CD8-positive, alpha-beta memory T cell (primary cell): Measurements from ENCODE around the gene TMEM170A. TPM values are rescaled to one million over a fixed set of nuclear protein-coding genes. Genes with fewer than 3 reads are reported as not detected.
"Not testable (repeated sequence)": the region's sequence is repeated elsewhere in the genome, so short reads cannot be mapped to it uniquely, and the experiment has no call there.

Source experiments
- CTCF ChIA-PET: fragments of 350-600 bp; sonication (Branson Sonifier 250); formaldehyde crosslinking; loops from one replicate; lab custom pipeline; 2021; ENCODE audit warnings: antibody characterized with exemption; lab: Charles Lee
- POLR2A ChIA-PET: fragments of 350-600 bp; sonication (Branson Sonifier 250); formaldehyde crosslinking; loops from one replicate; lab custom pipeline; 2021; ENCODE audit warnings: antibody characterized with exemption; lab: Charles Lee
- DNase-seq, 5 donors: peaks; one replicate each; pipeline versions ENCODE4 v3.0.0 to v3.0.0-alpha.2; 2020 to 2022; ENCODE audit warnings: mixed read lengths in 1 of 5
- H3K27ac ChIP-seq: one replicate; pipeline ENCODE4 v1.7.0; 2013; ENCODE audit warnings: low read depth, mild to moderate bottlenecking, low read length, moderate library complexity
- H3K27me3 ChIP-seq: 2 replicates; pipeline ENCODE4 v1.7.0; 2013; ENCODE audit warnings: low read length, mild to moderate bottlenecking; ENCODE audit not compliant: insufficient read depth, poor library complexity, severe bottlenecking
- H3K36me3 ChIP-seq: 2 replicates; pipeline ENCODE4 v1.7.0; 2013; ENCODE audit warnings: mild to moderate bottlenecking, low read length, moderate library complexity; ENCODE audit not compliant: insufficient read depth
- H3K4me1 ChIP-seq: 2 replicates; pipeline ENCODE4 v1.7.0; 2013; ENCODE audit warnings: mild to moderate bottlenecking, low read length, moderate library complexity; ENCODE audit not compliant: insufficient read depth
- H3K4me3 ChIP-seq: 2 replicates; pipeline ENCODE4 v1.7.0; 2013; ENCODE audit warnings: mild to moderate bottlenecking, low read length
- H3K9me3 ChIP-seq: 2 replicates; pipeline ENCODE4 v1.7.0; 2013; ENCODE audit warnings: mild to moderate bottlenecking, low read length
- H3K27ac Mint-ChIP-seq, 8 donors: one replicate each; pipeline ENCODE4 v1.8.0; 2020 to 2021; ENCODE audit warnings: mixed read lengths in 8 of 8, mild to moderate bottlenecking in 6 of 8, inconsistent platforms in 3 of 8, moderate library complexity in 3 of 8
- H3K27me3 Mint-ChIP-seq, 2 donors: one replicate each; pipeline ENCODE4 v1.8.0; 2020 to 2021; ENCODE audit warnings: mixed read lengths in 2 of 2, mild to moderate bottlenecking in 1 of 2, moderate library complexity in 1 of 2
- H3K36me3 Mint-ChIP-seq, 3 donors: one replicate each; pipeline ENCODE4 v1.8.0; 2020 to 2021; ENCODE audit warnings: mixed read lengths in 3 of 3, inconsistent platforms in 1 of 3, mild to moderate bottlenecking in 1 of 3
- H3K4me1 Mint-ChIP-seq, 3 donors: one replicate each; pipeline ENCODE4 v1.8.0; 2020 to 2021; ENCODE audit warnings: mixed read lengths in 3 of 3, inconsistent platforms in 1 of 3, mild to moderate bottlenecking in 1 of 3
- H3K4me3 Mint-ChIP-seq, 7 donors: one replicate each; pipeline ENCODE4 v1.8.0; 2020 to 2021; ENCODE audit warnings: mixed read lengths in 7 of 7, mild to moderate bottlenecking in 6 of 7, moderate library complexity in 4 of 7, inconsistent platforms in 2 of 7
- H3K9me3 Mint-ChIP-seq, 5 donors: one replicate each; pipeline ENCODE4 v1.8.0; 2020 to 2022; ENCODE audit warnings: mixed read lengths in 5 of 5, mild to moderate bottlenecking in 3 of 5, moderate library complexity in 2 of 5, inconsistent platforms in 1 of 5
- polyA plus RNA-seq: library from polyadenylated mRNA; unstranded; fragments of 300-500 nt; fragmentation: Illumina TruSeq; gene quantifications from one replicate; pipeline ENCODE4 v1.2.3, GENCODE V29; 2021
- total RNA-seq, 2 experiments: library from RNA; stranded (reverse); gene quantifications; one replicate each; pipeline ENCODE4 v1.2.3, GENCODE V29; 2021

Gene TMEM170A
- total and polyA plus RNA-seq, 3 experiments from 2014 or later: 40.9 to 41.8 (median 41.7) TPM

DNA sequence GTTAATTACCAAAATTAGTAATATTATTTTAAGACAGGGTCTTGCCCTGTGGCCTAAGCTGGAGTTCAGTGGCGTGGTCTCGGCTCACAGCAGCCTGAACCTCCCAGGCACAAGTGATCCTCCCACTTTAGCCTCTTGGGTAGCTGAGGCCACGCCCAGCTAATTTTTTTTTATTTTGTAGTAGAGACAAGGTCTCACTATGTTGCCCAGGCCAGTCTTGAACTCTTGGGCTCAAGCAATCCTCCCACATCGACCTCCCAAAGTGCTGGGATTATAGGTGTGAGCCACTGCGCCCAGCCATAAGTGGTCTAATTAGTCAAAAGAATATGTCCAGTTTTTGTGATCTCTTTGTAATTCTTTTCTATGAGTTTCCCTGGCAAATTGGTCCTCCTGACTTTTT lies 19.2 kb downstream of the TMEM170A start:
- CTCF ChIA-PET: interaction anchor here (1.0 to 1.8 kb wide), 5 partner anchors 8 to 72 kb away, joined by 3 to 4 read pairs (median 4); partner anchors contain the start of gene CFDP1
- Histone ChIP-seq H3K4me1 (no peaks in the 10 kb centered on the region), H3K36me3 (peaks cover 14% of the 10 kb centered on the region), H3K27me3 (no peaks in the 10 kb centered on the region), H3K9me3 (no peaks in the 10 kb centered on the region), H3K27ac (no peak overlapping the region), H3K4me3 (no peak overlapping the region)
- Mint-ChIP-seq H3K9me3 (no peaks in the 10 kb centered on the region), H3K4me3 (no peak overlapping the region), H3K27me3 (no peaks in the 10 kb centered on the region), H3K36me3 (peaks cover 5 to 45% (median 6%) of the 10 kb centered on the region in 3 donors), H3K27ac (peak overlapping the region in 1 of 8 donors; percentile 38), H3K4me1 (peaks cover 0 to 5% (median 3%) of the 10 kb centered on the region in 3 donors)
- DNase-seq: no peak
- POLR2A ChIA-PET: interaction anchor here (0.9 kb wide), 1 partner anchor 11 kb away, joined by 3 read pairs; the partner anchor contains the start of gene CFDP1

DNA sequence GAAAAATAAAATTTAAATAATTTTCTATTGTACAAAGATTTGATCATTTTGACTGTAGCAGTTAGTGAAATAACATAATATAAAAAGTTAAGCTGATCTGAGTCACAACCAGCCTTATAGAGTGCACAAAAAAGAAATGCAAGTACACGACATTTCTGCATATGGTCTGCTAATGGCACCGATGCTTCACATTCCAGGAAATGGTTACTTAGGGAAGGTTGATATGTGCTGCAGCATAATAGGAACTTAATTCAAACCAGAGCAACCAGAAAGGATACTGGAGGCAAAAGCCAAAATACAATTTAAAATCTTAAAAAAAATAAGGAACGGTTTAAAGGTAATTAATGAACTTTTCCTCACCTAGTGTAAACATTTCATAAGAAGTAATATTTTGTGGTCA lies 21.2 kb downstream of the TMEM170A start:
- H3K4me3 ChIP-seq: no peak overlapping the region
- Mint-ChIP-seq H3K36me3 (peaks cover 0 to 31% (median 2%) of the 10 kb centered on the region in 3 donors), H3K27ac (peak overlapping the region in 1 of 8 donors; percentile 41), H3K9me3 (no peaks in the 10 kb centered on the region), H3K27me3 (no peaks in the 10 kb centered on the region), H3K4me1 (no peaks in the 10 kb centered on the region), H3K4me3 (no peak overlapping the region)
- CTCF ChIA-PET: no interaction called here
- H3K27ac ChIP-seq: no peak overlapping the region
- DNase-seq: no peak
- H3K36me3 ChIP-seq: peaks cover 13% of the 10 kb centered on the region
- no peaks in the 10 kb centered on the region for H3K4me1 ChIP-seq
- no peaks in the 10 kb centered on the region for H3K9me3 ChIP-seq
- H3K27me3 ChIP-seq: no peaks in the 10 kb centered on the region
- POLR2A ChIA-PET: no interaction called here

DNA sequence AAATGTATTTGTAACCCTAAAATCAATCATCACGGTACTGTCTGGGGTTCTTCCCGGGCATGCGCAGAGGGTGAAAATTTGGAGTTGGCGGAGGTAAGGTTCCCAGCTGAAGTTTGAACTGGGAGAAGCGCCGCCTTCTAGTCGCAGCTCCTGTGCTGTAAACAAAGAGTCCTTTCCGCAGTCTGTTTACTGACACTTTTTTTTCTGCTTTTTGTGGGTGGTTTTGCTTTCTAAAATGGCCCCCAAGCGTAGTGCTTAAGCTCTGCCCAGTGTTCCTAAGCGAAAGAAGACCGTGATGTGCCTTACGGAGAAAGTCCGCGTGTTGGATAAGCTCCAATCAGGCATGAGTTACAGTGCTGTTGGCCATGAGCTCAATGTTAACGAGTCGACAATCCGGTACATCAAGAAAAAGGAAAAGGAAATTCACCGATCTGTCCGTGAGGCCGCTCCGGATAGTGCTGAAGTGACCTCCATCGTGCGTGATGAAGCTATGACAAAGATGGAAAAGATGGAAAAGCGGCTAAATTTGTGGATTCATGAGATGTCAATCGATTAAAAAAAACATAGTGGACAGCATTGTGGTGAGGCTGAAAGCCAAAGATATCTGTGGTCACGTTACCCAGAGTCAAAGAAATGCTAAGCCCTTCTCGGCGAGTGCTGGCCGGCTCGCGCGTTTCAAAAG lies 30.6 kb downstream of the TMEM170A start:
- POLR2A ChIA-PET: interaction anchor here (0.6 to 2.5 kb wide), 9 partner anchors 11 to 1139 kb away, joined by 3 to 21 read pairs (median 5); partner anchors contain the start of genes ADAT1, GABARAPL2, KARS1 and TERF2IP
- CTCF ChIA-PET: interaction anchor here (0.7 to 2.7 kb wide), 15 partner anchors 9 to 234 kb away, joined by 3 to 37 read pairs (median 4); partner anchors contain the start of genes ADAT1, KARS1, TERF2IP and TMEM170A
- no peaks in the 10 kb centered on the region for H3K27me3 ChIP-seq
- peak in 3 of 5 donors; percentile 68 to 87 (median 87) for DNase-seq
- peak overlapping the region; percentile 86 to 93 (median 92) for H3K4me3 Mint-ChIP-seq
- peak overlapping the region; percentile 93 for H3K4me3 ChIP-seq
- no peaks in the 10 kb centered on the region for H3K9me3 ChIP-seq
- H3K4me1 Mint-ChIP-seq: peaks cover 23 to 40% (median 37%) of the 10 kb centered on the region in 3 donors
- no peaks in the 10 kb centered on the region for H3K36me3 ChIP-seq
- H3K9me3 Mint-ChIP-seq: no peaks in the 10 kb centered on the region
- H3K27me3 Mint-ChIP-seq: peaks cover 0 to 2% of the 10 kb centered on the region in 2 donors
- peak overlapping the region; percentile 93 to 99 (median 96) for H3K27ac Mint-ChIP-seq
- H3K4me1 ChIP-seq: peaks cover 12% of the 10 kb centered on the region
- peaks cover 0 to 18% (median 0%) of the 10 kb centered on the region in 3 donors for H3K36me3 Mint-ChIP-seq
- peak overlapping the region; percentile 98 for H3K27ac ChIP-seq

DNA sequence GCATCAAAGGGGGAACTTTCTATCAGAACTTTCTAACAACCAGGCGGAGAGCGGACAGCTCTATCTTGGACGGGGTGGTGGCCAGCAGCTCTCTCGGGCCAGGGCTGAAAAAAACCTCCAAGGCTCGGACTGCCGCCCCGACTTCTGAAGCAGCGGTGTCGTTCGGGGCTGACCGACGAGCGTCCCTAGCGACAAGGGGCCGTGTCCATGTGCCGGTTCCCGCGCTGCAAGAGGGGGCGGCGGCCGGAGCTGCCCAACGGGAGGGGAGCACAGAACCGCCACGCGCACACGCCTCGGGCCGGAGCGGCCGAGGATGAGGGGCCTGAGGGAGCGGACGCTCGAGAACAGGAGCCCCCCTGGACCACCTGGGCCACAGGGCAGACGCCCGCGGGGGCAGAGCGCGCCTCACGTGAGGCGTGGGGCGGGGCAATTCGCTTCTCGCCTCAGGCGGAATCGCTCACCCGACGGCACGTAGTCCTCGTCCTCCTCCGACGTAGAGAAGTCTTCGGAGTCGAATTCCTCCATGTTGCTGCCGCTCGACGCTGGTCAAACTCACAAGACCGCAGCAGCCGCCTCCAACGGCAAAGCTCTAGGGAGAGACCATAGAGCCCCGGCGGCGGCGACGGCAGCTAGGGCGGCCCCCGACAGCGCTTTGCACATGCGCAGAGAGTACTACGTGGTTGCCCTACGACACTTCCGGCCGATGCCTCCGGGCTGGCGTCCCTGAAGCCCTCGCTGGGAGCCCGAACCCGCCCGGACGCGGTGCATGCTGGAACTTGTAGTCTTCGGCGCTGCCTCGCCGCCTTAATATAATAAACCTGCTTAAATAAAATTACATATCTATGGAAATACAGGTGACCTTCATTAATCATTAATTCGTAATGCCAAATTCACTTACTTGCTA lies 31.4 kb downstream of the TMEM170A start, which contains the start of gene CFDP1:
Gene CFDP1 (minus strand): TSS at position 676 of the 904 bp plus-strand sequence. CDS start 151 bp downstream, at position 525.
- CTCF ChIA-PET: interaction anchor here (0.8 to 2.7 kb wide), 14 partner anchors 12 to 233 kb away, joined by 3 to 37 read pairs (median 4); partner anchors contain the start of genes ADAT1, KARS1, TERF2IP and TMEM170A
- H3K27me3 Mint-ChIP-seq: peaks cover 0 to 2% of the 10 kb centered on the region in 2 donors
- peak within 1 kb of the TSS; percentile 94 to 99 (median 97) for H3K27ac Mint-ChIP-seq
- H3K9me3 ChIP-seq: no peaks in the 10 kb centered on the region
- peaks cover 25 to 46% (median 39%) of the 10 kb centered on the region in 3 donors for H3K4me1 Mint-ChIP-seq
- peaks cover 0 to 18% (median 0%) of the 10 kb centered on the region in 3 donors for H3K36me3 Mint-ChIP-seq
- H3K36me3 ChIP-seq: no peaks in the 10 kb centered on the region
- H3K4me3 Mint-ChIP-seq: peak within 1 kb of the TSS; percentile 86 to 95 (median 93)
- no peaks in the 10 kb centered on the region for H3K9me3 Mint-ChIP-seq
- H3K4me1 ChIP-seq: peaks cover 12% of the 10 kb centered on the region
- H3K4me3 ChIP-seq: peak within 1 kb of the TSS; percentile 93
- peak within 1 kb of the TSS; percentile 98 for H3K27ac ChIP-seq
- no peaks in the 10 kb centered on the region for H3K27me3 ChIP-seq
- POLR2A ChIA-PET: interaction anchor here (0.6 to 2.5 kb wide), 10 partner anchors 12 to 1138 kb away, joined by 3 to 21 read pairs (median 4); partner anchors contain the start of genes ADAT1, GABARAPL2, KARS1 and TERF2IP
- peak; percentile 94 to 98 (median 96) for DNase-seq

DNA sequence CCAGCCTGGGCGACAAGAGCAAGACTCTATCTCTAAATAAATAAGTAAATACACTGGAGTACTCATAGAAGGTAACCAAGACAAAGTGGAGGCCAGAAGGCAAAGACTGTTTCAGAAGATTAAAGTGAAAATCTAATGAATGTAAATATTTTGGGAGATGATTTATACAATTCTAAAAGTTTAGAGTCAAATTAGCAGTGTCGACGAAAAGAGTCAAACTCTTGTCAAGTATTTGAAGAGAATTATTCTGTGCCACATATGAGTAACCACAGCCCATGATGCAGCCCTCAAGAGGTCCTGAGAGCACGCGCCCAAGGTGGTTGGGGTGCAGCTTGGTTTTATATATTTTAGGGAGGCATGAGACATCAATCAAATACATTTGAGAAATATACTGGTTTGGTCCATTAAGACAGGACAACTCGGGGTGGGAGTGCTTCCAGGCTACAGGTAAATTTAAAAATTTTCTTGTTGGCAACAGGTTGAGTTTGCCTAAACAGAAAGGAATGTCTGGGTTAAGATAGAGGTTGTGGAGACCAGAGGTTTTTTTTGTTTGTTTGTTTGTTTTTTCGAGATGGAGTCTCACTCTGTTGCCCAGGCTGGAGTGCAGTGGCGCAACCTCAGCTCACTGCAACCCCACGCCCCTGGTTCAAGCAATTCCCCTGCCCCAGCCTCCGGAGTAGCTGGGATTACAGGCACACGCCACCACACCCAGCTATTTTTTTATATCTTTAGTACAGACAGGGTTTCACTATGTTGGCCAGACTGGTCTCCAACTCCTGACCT lies 34.7 kb downstream of the TMEM170A start:
- Histone ChIP-seq H3K27me3 (no peaks in the 10 kb centered on the region), H3K9me3 (no peaks in the 10 kb centered on the region), H3K4me3 (no peak overlapping the region), H3K4me1 (peaks cover 12% of the 10 kb centered on the region), H3K27ac (no peak overlapping the region), H3K36me3 (no peaks in the 10 kb centered on the region)
- Mint-ChIP-seq H3K27ac (peak overlapping the region in 5 of 8 donors; percentile 17 to 89 (median 47)), H3K36me3 (peaks cover 0 to 26% (median 0%) of the 10 kb centered on the region in 3 donors), H3K4me3 (peak overlapping the region in 2 of 7 donors; percentile 39 to 86), H3K9me3 (no peaks in the 10 kb centered on the region), H3K27me3 (no peaks in the 10 kb centered on the region), H3K4me1 (peaks cover 30 to 70% (median 53%) of the 10 kb centered on the region in 3 donors)
- CTCF ChIA-PET: interaction anchor here (1.1 kb wide), 1 partner anchor 10 kb away, joined by 3 read pairs; no protein-coding TSS in a partner anchor
- DNase-seq: no peak
- POLR2A ChIA-PET: no interaction called here

DNA sequence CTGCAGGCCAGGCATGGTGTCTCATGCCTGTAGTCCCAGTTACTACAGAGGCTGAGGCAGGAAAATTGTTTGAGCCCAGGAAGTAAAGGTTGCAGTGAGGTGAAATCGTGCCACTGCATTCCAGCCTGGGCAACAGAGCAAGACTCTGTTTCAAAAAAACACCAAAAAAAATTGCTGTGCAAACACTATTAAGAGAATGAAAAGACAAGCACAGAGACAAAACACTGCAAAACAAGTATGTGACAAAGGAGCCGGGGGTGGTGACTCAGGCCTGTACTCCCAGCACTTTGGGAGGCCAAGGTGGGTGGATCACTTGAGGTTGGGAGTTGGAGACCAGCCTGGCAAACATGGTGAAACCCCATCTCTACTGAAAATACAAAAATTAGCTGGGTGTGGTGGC lies 38.0 kb downstream of the TMEM170A start:
- H3K27ac ChIP-seq, POLR2A ChIA-PET, H3K27me3 ChIP-seq, CTCF ChIA-PET, H3K9me3 ChIP-seq, H3K4me3 Mint-ChIP-seq, H3K4me3 ChIP-seq, H3K27me3 Mint-ChIP-seq, H3K4me1 ChIP-seq, DNase-seq, H3K9me3 Mint-ChIP-seq, H3K36me3 ChIP-seq: not testable (repeated sequence)
- H3K36me3 Mint-ChIP-seq: peaks cover 0 to 16% (median 0%) of the 10 kb centered on the region in 3 donors
- H3K4me1 Mint-ChIP-seq: peaks cover 21 to 67% (median 41%) of the 10 kb centered on the region in 3 donors
- H3K27ac Mint-ChIP-seq: peak overlapping the region in 2 of 8 donors; percentile 17 to 78
